ENCODE results near the gene VIPR2. TPM values are rescaled to one million over a fixed set of nuclear protein-coding genes. Genes with fewer than 3 reads are reported as not detected.

Gene VIPR2
- total RNA-seq, 1 experiment from 2014 or later, result not detected

- Histone ChIP-seq H3K9me3 (ENCODE audit: insufficient read depth, low read depth) (no peaks in the 10 kb centered on the region), H2AFZ (no peak overlapping the region), H3K27me3 (ENCODE audit: insufficient read depth, low read depth) (peaks cover 73% of the 10 kb centered on the region), H3K4me1 (replicated peaks; ENCODE audit: insufficient read depth) (no peaks in the 10 kb centered on the region), H4K20me1 (ENCODE audit: insufficient read depth) (peaks cover 8% of the 10 kb centered on the region; the same call in 1 of the 2 replicates), H3K4me2 (no peak overlapping the region), H3K27ac (no peak overlapping the region), H3F3A (ENCODE audit: insufficient read depth, low read depth) (no peaks in the 10 kb centered on the region), H3K79me2 (ENCODE audit: low read depth) (no peaks in the 10 kb centered on the region), H3K36me3 (ENCODE audit: low read depth) (no peaks in the 10 kb centered on the region), H3K9me2 (ENCODE audit: insufficient read depth) (no peaks in the 10 kb centered on the region), H3K4me3 (no peak overlapping the region)
- TF ChIP-seq EZH2 (IDR thresholded peaks at IDR 0.05; ENCODE audit: low read depth) (no peak), CTCF (conservative IDR thresholded peaks at IDR 0.05) (no peak)
- ChIA-PET CTCF (no interaction called here), POLR2A (ENCODE audit: unreplicated experiment) (no interaction called here)
- no TSS peak for BruUV-seq (replicated peaks)
- no peak for DNase-seq
- intact Hi-C loops (cut with micrococcal nuclease; ENCODE audit: unreplicated experiment), result no loop called here
These were observed 78.7 kb downstream of the VIPR2 start for GRCh38 chr7:159065852-159066480.

- Histone ChIP-seq H3K79me2 (ENCODE audit: low read depth) (no peaks in the 10 kb centered on the region), H3K4me2 (no peak overlapping the region), H4K20me1 (ENCODE audit: insufficient read depth) (peaks cover 8% of the 10 kb centered on the region; the same call in 1 of the 2 replicates), H3K9me2 (ENCODE audit: insufficient read depth) (no peaks in the 10 kb centered on the region), H3K4me3 (no peak overlapping the region), H3K4me1 (replicated peaks; ENCODE audit: insufficient read depth) (no peaks in the 10 kb centered on the region), H3K27ac (no peak overlapping the region), H3K9me3 (ENCODE audit: insufficient read depth, low read depth) (no peaks in the 10 kb centered on the region), H2AFZ (no peak overlapping the region), H3F3A (ENCODE audit: insufficient read depth, low read depth) (no peaks in the 10 kb centered on the region), H3K36me3 (ENCODE audit: low read depth) (no peaks in the 10 kb centered on the region), H3K27me3 (ENCODE audit: insufficient read depth, low read depth) (peaks cover 73% of the 10 kb centered on the region)
- ChIA-PET POLR2A (ENCODE audit: unreplicated experiment) (no interaction called here), CTCF (no interaction called here)
- intact Hi-C loops (cut with micrococcal nuclease; ENCODE audit: unreplicated experiment), result no loop called here
- DNase-seq, result no peak
- BruUV-seq (replicated peaks), result no TSS peak
- TF ChIP-seq EZH2 (IDR thresholded peaks at IDR 0.05; ENCODE audit: low read depth), result no peak
- no peak for TF ChIP-seq CTCF (conservative IDR thresholded peaks at IDR 0.05)
These were observed 79.7 kb downstream of the VIPR2 start for GRCh38 chr7:159064816-159065510.

- H3K4me3 ChIP-seq, result no peak overlapping the region
- CTCF ChIA-PET, result no interaction called here
- H3K9me3 ChIP-seq (ENCODE audit: insufficient read depth, low read depth), result no peaks in the 10 kb centered on the region
- DNase-seq, result no peak
- peaks cover 8% of the 10 kb centered on the region; the same call in 1 of the 2 replicates for H4K20me1 ChIP-seq (ENCODE audit: insufficient read depth)
- POLR2A ChIA-PET (ENCODE audit: unreplicated experiment), result no interaction called here
- intact Hi-C loops (cut with micrococcal nuclease; ENCODE audit: unreplicated experiment), result no loop called here
- H3K27ac ChIP-seq, result no peak overlapping the region
- BruUV-seq (replicated peaks), result no TSS peak
- no peak overlapping the region for H3K4me2 ChIP-seq
- H3K79me2 ChIP-seq (ENCODE audit: low read depth), result no peaks in the 10 kb centered on the region
- peaks cover 73% of the 10 kb centered on the region for H3K27me3 ChIP-seq (ENCODE audit: insufficient read depth, low read depth)
- no peak overlapping the region for H2AFZ ChIP-seq
- H3K9me2 ChIP-seq (ENCODE audit: insufficient read depth), result no peaks in the 10 kb centered on the region
- no peak for TF ChIP-seq CTCF (conservative IDR thresholded peaks at IDR 0.05)
- no peak for TF ChIP-seq EZH2 (IDR thresholded peaks at IDR 0.05; ENCODE audit: low read depth)
- H3F3A ChIP-seq (ENCODE audit: insufficient read depth, low read depth), result no peaks in the 10 kb centered on the region
- H3K36me3 ChIP-seq (ENCODE audit: low read depth), result no peaks in the 10 kb centered on the region
- no peaks in the 10 kb centered on the region for H3K4me1 ChIP-seq (replicated peaks; ENCODE audit: insufficient read depth)
These were observed 80.4 kb downstream of the VIPR2 start for GRCh38 chr7:159064121-159064815.
